HG03354 (cell line): Measurements from ENCODE around the gene APBA2.
"Not testable (repeated sequence)": the region's sequence is repeated elsewhere in the genome, so short reads cannot be mapped to it uniquely, and the experiment has no call there.

Experiments
- ATAC-seq: cut with Tn5 transposase; IDR thresholded peaks from one replicate; pipeline ENCODE4 v1.9.1; 2021; ENCODE audit warnings: mild to moderate bottlenecking; ENCODE audit not compliant: unreplicated experiment, poor library complexity, severe bottlenecking

APBA2 gene

GRCh38 chr15:29045161-29045560, 159.4 kb downstream of the APBA2 start:
- ATAC-seq: not testable (repeated sequence)

DNA sequence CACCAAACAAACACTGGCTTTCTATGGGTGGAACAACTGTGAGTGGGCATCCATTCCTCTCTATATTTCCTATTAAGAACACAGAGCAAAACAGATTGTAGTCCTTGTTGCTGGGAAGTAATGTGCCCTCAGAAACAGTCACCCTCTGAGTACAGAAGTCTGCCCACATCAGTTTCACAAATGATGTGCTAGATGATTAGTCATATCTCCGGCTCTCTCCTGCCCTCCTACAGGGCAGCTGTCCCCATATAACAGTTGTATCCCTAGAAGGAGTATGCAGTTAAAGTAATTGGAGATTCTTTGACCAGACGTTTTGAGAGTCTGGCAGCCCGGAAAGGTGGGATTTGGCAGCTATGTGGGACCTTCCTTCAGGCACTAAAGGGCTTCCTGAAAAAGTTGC, 159.9 kb downstream of the APBA2 start:
- no peak for ATAC-seq

GRCh38 chr15:29046281-29046810, 160.6 kb downstream of the APBA2 start:
- no peak for ATAC-seq

GRCh38 chr15:29046977-29047376, 161.2 kb downstream of the APBA2 start:
- no peak for ATAC-seq

DNA sequence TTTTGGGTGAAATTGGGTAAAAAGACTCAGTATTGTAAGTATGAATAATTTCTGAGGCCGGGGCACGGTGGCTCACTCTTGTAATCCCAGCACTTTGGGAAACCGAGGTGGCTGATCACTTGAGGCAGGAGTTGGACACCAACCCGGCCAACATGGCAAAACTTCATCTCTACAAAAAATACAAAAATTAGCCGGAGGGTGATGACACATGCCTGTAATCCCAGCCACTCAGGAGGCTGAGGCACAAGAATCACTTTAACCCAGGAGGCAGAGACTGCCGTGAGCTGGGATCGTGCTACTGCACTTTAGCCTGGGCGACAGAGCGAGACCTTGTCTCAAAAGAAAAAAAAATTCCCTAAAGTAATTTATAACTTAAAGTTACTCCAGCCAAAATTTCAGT, 162.2 kb downstream of the APBA2 start:
- ATAC-seq: no peak

DNA sequence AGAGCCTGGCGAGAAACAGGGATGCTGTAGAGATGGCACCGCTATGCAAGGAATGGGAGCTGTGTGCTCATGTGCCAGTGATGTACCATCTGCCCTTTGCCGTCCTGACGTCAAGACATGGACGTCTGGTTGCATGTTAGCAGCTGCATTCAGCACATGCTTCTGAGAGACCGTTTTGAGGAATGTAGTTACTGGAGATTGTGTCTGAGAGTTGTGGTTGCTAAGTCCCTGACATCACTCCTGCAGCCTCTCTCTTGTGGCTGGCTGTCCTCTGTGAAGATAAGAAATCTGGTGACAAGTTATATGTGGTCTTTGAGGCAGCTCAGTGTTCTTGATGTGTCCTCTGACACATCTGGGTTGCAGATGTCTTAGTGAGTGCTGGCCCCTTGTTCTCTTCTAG, 165.1 kb downstream of the APBA2 start:
- ATAC-seq: no peak

DNA sequence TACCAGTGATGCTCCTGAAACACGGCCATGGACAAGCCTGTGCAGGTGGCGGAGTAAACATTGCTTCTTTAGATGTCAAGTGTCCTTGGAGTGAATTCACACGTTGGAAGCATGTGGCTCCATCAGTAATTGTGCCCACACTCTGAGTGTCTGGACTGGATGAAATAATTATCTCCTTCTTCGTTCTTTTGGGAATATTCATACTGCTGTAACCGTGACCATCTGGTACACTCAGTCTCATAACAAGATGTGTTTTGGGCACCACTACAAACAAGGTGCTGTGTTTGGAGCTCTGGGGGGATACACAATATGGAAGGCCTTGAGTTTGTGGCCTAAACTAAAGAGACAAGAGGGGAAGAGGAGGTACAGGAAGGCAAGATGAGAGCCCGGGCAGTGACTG, 165.6 kb downstream of the APBA2 start:
- no peak for ATAC-seq

DNA sequence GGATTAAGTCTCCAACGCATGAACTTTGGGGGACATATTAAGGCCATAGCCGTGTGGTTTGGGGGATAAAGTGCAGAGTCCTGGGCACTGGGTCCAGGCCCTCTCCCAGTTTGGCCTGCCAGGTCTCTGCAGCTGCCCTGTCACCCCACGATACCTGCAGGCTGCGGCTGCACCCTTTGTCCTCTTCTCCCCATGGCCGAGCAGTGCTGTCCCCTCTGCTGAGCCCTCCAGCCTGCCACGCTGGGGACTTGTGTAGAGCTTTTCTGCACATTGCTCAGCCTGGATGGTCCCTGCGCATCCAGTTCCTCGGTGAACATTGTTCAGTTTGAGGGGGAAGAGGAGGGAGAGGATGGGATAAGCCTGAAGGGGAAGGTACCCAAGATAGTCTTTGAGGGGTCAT, 167.2 kb downstream of the APBA2 start:
- ATAC-seq: no peak

GRCh38 chr15:29053661-29054131, 167.9 kb downstream of the APBA2 start:
- ATAC-seq: no peak

- ATAC-seq: no peak
Measured at GRCh38 chr15:29054171-29055045, 168.6 kb downstream of the APBA2 start.

DNA sequence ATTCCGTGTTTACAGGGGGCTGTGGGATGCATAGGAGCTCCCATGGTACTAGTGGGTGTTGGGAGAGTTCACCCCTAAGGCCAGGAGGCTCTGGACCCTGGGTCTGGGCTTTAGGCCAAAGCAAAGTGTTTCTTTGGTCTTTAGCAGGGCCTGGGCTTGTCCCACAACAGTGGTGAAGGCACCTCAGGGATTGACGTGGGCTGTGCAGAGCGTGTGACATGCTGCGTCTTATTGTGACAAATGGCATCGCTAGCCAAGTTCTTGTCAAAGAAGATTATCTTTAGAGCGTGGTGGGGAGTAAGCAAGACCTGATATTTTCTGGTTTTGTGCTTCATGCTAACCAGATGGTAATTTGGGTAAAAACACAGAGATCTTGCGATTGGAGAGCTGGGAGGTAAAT, 170.1 kb downstream of the APBA2 start:
- ATAC-seq: no peak

GRCh38 chr15:29056839-29057450, 171.2 kb downstream of the APBA2 start:
- no peak for ATAC-seq

GRCh38 chr15:29057856-29058255, 172.1 kb downstream of the APBA2 start:
- no peak for ATAC-seq

- ATAC-seq: no peak
Measured at GRCh38 chr15:29058903-29059539, 173.2 kb downstream of the APBA2 start.

GRCh38 chr15:29059871-29060640, 174.3 kb downstream of the APBA2 start:
- no peak for ATAC-seq

GRCh38 chr15:29061746-29062145, 176.0 kb downstream of the APBA2 start:
- ATAC-seq: no peak

GRCh38 chr15:29062179-29062591, 176.4 kb downstream of the APBA2 start:
- no peak for ATAC-seq

DNA sequence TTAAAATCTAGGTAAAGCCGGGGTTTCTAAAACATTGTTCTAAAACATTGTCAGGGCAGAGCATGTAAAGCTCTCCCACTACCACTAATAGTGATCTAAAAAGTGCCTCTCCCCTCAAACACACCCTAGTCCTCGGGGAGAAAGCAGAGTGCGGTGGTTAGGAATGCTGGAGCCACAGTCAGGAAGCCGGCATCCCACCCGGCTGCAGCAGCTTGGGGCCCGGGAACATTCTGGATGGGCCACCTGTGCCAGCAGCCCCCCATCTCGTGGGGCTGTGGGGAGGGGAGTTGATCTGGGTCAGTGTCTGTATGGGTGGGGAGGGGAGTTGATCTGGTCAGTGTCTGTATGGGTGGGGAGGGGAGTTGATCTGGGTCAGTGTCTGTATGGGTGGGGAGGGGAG, 176.9 kb downstream of the APBA2 start:
- ATAC-seq: no peak

DNA sequence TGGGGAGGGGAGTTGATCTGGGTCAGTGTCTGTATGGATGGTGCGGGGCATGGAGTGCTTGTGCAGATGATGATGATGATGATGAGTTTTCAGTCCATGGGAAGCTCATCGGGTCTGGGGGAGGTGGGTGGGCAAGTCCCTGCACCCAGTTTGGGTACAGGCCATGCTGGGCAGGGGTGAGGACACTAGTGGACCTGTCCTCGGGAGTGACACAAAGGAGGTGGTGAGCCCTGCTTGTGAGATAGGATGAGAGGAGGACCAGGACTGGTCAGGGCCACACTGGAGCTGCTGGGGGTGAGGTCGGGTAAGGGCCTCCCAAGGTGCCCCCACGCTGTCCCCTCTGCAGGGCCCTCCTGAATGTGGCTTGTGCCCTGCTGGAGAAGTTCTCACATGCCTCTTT, 177.9 kb downstream of the APBA2 start:
- no peak for ATAC-seq

- ATAC-seq: no peak
Measured at GRCh38 chr15:29064290-29064689, 178.5 kb downstream of the APBA2 start.
